HG03280 (cell line): Measurements from ENCODE around the gene GLYR1.

Source experiments
- ATAC-seq: cut with Tn5 transposase; IDR thresholded peaks from one replicate; pipeline ENCODE4 v1.9.1; 2021; ENCODE audit warnings: mild to moderate bottlenecking, moderate library complexity; ENCODE audit not compliant: unreplicated experiment

GLYR1 gene

GRCh38 chr16:4811242-4811641, 35.8 kb downstream of the GLYR1 start:
- ATAC-seq: no peak

DNA sequence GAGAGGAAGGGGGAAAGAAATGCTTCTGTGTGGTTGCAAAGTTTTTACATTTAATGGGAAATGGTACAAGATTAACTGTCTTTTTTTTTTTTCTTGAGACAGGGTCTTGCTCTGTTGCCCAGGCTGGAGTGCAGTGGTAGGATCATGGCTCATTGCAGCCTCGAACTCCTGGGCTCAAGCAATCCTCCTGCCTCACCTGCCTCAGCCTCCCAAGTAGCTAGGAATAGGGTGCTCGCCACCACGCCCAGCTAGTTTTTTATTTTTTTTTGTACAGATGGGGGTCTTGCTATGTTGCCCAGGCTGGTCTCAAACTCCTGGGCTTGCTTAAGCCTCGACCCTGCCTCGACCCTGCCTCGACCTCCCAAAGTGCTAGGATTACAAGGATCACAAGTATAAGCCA, 40.8 kb downstream of the GLYR1 start:
- no peak for ATAC-seq

DNA sequence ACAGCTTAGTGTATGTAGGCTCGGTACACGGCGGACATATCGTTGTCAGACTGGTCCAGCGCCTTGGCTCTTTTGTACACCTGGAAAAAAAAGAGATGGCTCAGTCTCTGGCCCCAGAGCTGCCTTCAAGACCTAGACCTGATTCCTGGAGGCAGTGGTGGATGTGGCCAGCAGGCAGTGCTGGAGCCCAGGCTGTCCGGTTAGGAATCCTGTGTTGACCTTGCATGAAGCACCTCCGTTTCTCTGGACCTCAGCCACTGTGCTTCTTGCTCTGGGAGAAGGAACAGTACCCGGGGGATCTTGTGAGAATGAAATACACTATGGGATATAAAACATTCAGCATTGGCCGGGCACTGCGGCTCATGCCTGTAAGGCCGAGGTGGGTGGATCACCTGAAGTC, 41.9 kb downstream of the GLYR1 start:
- no peak for ATAC-seq

- no peak for ATAC-seq
Observed at GRCh38 chr16:4803898-4804762, 43.0 kb downstream of the GLYR1 start.

DNA sequence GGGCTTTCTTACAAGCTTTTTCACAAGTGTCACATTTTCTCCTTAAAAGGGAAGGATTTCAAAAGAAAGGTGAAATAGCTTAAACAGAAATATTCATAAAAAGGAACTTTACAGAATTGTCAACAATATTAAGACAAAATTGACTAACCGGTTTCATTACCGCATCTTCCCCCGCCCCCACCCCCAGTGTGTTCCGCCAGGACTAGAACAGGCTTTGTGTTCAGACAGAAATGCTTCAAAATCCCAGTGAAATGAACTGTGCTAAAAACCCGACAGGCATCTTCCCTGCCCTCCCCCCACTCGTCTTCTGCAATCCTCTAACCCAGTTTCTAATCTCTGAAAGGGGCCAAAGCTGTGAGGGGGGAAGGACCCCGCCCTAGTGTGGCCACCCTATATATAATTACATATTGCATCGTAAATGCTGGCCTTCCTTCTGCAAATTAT, 43.7 kb downstream of the GLYR1 start:
- ATAC-seq: no peak

GRCh38 chr16:4802659-4803287, 44.3 kb downstream of the GLYR1 start:
- ATAC-seq: peak; percentile 89

DNA sequence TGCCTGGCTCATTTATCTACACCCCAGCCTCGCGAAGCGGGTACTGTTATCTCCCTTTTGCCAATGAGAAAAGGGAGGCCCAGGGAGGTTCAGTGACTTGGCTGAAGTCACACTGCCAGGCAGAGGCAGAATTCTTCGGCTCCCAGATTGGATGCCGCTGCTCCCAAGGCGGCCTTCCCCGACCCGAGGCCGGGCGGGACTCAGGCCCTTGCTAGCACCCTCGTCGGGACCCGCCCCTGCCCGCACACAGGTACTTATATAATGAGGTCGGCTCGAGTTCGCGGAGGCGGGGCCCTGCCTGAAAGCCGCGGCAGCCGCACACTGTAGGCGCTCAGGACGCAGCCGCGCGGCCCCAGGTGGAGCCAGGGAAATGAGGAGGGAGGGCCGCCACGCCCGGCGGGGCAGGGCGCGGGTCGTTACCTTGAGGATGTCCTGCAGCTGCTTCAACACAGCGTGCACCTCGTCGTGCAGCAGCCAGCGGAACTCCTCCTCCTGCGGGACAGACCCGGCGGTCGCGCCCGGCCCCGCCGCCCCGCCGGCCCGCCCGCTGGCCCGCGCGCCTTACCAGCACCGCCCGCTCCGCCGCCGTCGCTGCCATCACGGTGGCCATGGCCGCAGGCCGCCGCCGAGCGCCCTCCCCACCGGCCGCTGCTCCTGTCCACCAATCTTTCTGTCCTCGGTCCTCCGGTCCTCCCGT, 45.0 kb downstream of the GLYR1 start, which contains the start of gene ROGDI:
Gene ROGDI, minus strand, starts transcription at position 672 of the 697 bp plus-strand sequence. Its CDS starts 62 bp downstream, at position 610.
- peak; percentile 59 for ATAC-seq

- no peak for ATAC-seq
Observed at GRCh38 chr16:4801051-4801961, 45.8 kb downstream of the GLYR1 start.

DNA sequence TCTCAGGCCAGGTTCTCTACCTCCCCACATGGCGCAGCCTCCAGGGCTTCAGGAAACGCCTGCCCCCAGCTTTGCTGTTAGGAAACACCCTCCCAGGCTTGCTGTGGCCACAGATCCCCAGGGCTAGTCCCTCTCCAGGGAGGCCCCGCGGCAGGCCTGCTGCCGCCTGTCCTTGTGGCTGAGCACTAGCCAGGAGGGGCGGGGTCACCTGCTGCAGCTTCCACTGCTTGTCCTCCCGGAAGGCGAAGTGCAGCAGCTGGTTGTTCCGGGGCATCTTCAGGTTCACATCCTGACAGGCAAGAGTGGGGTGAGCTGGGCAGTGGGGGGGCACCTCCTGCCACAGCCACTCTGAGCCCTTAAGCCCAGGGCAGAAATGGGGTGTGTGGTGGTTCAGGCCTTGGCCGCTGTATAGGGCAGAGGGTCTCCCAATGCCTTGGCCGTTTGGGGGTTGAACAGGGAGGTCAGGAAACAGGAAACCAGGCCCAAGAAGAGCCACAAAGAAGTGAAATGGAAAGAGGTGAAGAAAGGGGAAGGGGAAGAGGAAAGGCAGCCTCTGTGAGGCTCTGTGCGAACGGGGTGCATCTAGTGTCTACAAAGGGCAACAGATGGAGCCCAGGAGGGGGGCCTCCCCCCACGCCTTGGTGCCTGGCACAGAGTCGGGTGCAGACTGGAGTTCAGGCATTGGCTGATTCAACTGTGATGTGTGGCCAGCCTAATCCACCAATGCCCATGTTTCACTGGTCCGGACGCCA, 46.6 kb downstream of the GLYR1 start:
- ATAC-seq: no peak

- ATAC-seq: no peak
Observed at GRCh38 chr16:4799171-4799855, 47.8 kb downstream of the GLYR1 start.

DNA sequence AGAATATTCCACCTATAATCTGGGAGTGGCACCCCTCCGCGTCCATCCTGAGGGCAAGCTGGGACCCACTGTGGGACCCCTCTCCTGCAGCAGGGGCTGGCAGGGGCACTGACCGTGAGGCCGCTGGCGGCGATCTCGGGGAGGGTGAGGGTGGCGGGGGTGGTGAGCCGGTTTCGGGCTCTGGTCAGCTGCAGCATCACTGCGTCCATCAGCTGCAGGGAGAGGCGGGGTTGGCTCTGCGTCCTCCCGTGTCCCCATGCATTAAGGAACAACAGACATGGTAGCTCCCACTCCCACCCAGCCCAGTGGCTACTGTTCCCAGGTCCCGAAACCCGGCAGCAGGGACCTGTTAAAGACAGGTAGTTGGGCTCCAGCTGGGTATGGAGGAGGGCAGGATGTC, 48.6 kb downstream of the GLYR1 start:
- ATAC-seq: no peak

- no peak for ATAC-seq
Observed at GRCh38 chr16:4797805-4798252, 49.3 kb downstream of the GLYR1 start.

- no peak for ATAC-seq
Observed at GRCh38 chr16:4796982-4797804, 49.9 kb downstream of the GLYR1 start.

DNA sequence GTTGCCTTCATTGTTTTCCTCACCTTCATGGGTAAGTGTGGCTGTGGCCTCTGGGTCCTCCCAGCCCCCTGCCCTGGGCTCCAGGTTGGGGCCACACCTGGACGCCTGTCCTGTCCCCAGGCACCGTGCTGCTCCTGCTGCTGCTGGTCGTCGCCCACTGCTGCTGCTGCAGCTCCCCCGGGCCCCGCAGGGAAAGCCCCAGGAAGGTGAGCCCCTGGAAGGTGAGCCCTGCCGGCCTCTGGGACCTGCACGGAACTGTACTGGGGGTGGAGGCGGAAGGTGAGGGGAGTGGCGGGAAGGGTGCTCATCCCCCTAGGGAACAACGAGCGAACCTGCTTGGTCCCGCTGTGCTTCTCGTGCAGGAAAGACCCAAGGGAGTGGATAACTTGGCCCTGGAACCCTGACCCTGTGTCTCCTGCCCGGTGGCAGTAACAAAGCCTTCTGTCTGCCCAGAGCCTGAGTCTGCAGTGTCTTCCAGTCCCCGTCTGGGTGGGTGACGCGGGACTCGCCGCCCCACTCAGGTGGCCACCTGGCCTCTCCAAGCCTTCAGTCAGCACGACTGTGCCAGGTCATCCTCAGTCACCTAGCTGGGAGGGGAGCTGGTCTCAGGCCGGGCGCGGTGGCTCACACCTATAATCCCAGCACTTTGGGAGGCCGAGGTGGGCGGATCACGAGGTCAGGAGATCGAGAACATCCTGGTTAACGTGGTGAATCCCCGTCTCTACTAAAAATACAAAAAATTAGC, 51.1 kb downstream of the GLYR1 start:
- no peak for ATAC-seq

DNA sequence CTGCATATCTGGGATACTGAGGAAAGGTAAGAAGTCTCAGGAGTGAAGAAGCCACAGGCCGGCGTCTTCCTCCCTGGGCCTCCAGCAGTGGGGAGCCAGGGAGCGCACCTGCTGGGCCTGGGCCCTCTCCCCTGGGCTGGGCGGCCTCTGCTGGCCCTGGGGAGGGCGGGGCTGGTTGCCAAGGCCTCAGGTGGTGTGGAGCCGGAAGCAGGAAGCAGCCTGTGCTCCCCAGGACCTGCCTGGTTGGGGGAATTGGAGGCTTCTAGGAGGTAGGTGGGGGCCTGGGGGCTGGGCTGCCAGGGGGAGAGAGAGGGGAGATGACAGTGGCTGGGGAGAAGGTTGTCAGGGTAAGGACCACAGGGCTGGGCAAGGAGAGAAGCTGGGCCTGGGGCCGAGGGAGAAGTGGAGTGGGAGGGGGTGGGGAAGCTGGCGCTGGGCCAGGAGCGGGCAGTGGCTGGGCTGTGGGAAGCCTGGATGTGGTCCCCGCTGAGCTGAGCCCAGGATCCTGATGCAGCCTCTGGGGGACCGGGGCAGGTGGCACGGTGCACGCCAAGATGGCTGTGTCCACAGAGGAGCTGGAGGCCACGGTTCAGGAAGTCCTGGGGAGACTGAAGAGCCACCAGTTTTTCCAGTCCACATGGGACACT, 51.8 kb downstream of the GLYR1 start, which contains the start of gene SMIM22:
Gene SMIM22, plus strand, starts transcription at position 189 of the 647 bp plus-strand sequence. Its CDS starts 366 bp downstream, at position 555.
- no peak for ATAC-seq

DNA sequence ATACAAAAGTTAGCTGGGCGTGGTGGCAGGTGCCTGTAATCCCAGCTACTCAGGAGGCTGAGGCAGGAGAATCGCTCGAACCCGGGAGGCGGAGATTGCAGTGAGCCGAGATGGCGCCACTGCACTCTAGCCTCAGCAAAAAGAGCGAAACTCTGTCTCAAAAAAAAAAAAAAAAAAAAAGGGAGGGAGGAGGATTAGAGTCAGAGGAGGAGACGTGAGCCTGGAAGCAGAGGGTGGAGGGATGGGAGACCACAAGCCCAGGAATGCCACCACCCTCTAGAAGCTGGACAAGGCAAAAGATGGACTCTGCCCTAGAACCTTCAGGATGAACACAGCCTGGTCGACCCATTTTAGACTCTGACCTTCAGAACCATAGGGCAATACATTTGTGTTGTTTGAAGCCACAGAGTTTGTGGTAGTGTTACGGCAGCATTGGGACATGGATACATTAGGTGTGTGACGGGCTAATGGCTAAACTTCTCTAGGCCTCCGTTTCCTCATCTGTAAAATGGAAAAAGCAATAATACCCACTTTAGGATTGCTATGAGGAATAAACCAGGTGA, 54.1 kb downstream of the GLYR1 start:
- no peak for ATAC-seq

- no peak for ATAC-seq
Observed at GRCh38 chr16:4790871-4791270, 56.2 kb downstream of the GLYR1 start.
